ENCODE data around the gene MTFMT. TPM values are rescaled to one million over a fixed set of nuclear protein-coding genes. Genes with fewer than 3 reads are reported as not detected.
A peak's percentile ranks its signal among the peaks of the same experiment; 100 is the strongest.

MTFMT gene
- total and polyA plus RNA-seq, 2 donors = 9.6 to 9.7 TPM

DNA sequence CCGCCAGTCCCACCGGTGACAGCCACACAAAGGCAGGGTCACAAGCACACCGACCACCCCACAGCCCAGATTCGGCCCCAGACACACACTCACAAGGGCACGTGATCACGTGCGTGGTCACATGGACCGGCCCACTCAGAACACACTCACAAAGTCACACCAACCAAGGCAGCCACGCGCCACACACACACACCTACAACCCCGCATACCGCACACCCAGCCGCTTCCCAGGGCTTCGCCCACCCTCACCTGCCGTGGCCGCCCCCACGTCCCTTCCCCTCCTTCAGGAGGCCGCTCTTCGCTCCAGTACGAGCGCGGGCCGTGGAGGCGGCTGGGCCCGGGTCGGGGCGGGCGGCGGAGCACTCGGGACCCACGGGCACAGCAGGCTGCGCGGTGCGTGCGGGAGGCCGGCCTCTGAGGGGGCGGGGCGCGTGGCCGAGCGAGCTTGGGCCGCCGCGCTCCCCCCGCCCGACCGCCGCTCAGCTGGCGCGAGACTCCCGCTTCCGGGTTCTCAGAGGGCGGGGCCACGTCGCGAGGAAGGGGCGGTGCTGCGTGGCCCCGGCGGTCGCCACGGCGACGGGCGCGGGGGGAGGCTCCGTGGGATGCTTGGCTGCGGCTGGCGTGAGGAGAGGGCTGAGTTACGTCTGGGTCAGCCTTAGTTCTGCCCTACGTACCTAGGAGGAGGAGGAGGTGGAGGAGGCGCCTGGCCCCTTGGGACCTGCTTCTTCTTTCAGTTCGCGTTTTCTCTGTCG is 39.8 kb downstream of the MTFMT start, which contains the start of gene SPG21:
Gene SPG21, minus strand, starts transcription at position 499 of the 752 bp plus-strand sequence. CDS start 6,345 bp downstream, outside the sequence.
- H3K4me1 ChIP-seq (ENCODE audit: control insufficient read depth in 2 of 2, insufficient read depth in 2 of 2, low read length in 2 of 2) = peaks cover 0 to 14% of the 10 kb centered on the region in 2 donors

DNA sequence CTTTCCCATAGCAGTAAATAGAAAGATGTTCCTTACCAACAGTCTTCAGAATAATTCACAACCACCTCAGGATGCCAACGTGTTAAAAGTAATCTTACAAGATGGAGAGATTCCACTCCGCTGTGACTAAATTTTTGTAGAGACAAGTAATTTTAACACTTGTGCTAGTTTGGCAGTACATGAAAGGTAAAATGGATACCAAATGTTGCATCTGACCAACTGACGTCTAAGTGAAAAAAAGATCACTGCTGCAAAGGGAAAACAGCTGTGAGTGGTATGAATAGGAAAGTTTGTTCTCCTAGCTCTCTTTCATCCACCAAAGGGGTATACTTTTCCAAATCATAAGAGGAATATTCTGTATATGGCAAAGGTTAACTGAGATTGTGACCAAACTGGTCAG is 42.3 kb downstream of the MTFMT start:
- H3K27ac ChIP-seq (ENCODE audit: low read depth in 1 of 2, low read length in 1 of 2) = no peak overlapping the region
- 88% methylated on average over 3 of the region's 3 CpGs for WGBS
- H3K9me3 ChIP-seq (ENCODE audit: control insufficient read depth in 2 of 2, insufficient read depth in 1 of 2, low read length in 1 of 2) = no peaks in the 10 kb centered on the region
- no peak for DNase-seq (ENCODE audit: low read depth in 6 of 9, low spot score in 9 of 9)
- H3K4me3 ChIP-seq (ENCODE audit: low read length in 2 of 2) = no peak overlapping the region
- H3K4me1 ChIP-seq (ENCODE audit: control insufficient read depth in 2 of 2, insufficient read depth in 2 of 2, low read length in 2 of 2) = peaks cover 0 to 17% of the 10 kb centered on the region in 2 donors
- peaks cover 0 to 5% of the 10 kb centered on the region in 2 donors for H3K36me3 ChIP-seq (ENCODE audit: control insufficient read depth in 2 of 2, insufficient read depth in 2 of 2, low read length in 1 of 2)
- H3K27me3 ChIP-seq (ENCODE audit: control insufficient read depth in 2 of 2, insufficient read depth in 1 of 2, low read length in 1 of 2) = no peaks in the 10 kb centered on the region

More for the DNA sequence above, 39.8 kb downstream of the MTFMT start, which contains the start of gene SPG21:
- Histone ChIP-seq H3K27ac (ENCODE audit: low read depth in 1 of 2, low read length in 1 of 2) (peak within 1 kb of the TSS; percentile 74 to 76), H3K27me3 (ENCODE audit: control insufficient read depth in 2 of 2, insufficient read depth in 1 of 2, low read length in 1 of 2) (no peaks in the 10 kb centered on the region), H3K4me3 (ENCODE audit: low read length in 2 of 2) (peak within 1 kb of the TSS; percentile 81 to 89), H3K36me3 (ENCODE audit: control insufficient read depth in 2 of 2, insufficient read depth in 2 of 2, low read length in 1 of 2) (no peaks in the 10 kb centered on the region), H3K9me3 (ENCODE audit: control insufficient read depth in 2 of 2, insufficient read depth in 1 of 2, low read length in 1 of 2) (no peaks in the 10 kb centered on the region)
- WGBS = under 1% methylated on average over 75 of the region's 75 CpGs
- peak; percentile 41 to 90 (median 77) for DNase-seq (ENCODE audit: low read depth in 6 of 9, low spot score in 9 of 9)

DNA sequence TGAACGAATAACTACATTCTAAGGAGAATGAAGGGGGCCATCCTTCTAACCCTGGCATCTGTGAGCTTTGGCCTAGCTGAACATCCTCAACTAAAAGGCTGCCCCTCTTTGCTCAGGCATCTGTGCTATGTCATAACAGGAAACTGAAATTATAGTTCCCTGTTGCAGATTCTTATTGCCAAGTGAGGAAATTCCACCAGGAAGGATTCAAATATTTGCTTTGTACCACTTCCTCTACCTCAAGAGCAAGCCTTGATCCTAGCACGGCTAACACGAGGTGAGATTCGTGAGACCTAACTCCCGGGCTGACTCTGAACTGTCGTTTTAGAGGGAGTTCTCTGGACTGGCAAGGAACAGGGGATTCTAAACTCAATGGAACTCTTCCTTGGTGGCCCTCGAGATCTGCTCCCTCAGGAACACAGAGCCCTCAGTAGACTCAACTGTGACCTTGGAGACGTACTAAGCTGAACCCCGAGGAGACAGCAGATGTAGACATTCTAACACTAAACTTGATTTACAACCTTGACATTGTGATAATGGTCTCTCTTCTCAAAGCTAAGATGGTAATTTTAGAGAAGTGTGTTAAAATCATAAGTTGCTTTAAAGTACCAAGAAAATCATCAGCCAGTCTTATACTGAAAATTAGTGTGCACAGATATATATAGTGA is 43.9 kb downstream of the MTFMT start:
- WGBS = 53% methylated on average over 9 of the region's 9 CpGs
- no peak for DNase-seq (ENCODE audit: low read depth in 6 of 9, low spot score in 9 of 9)
- peaks cover 5 to 14% of the 10 kb centered on the region in 2 donors for H3K36me3 ChIP-seq (ENCODE audit: control insufficient read depth in 2 of 2, insufficient read depth in 2 of 2, low read length in 1 of 2)
- H3K27ac ChIP-seq (ENCODE audit: low read depth in 1 of 2, low read length in 1 of 2) = no peak overlapping the region
- H3K4me1 ChIP-seq (ENCODE audit: control insufficient read depth in 2 of 2, insufficient read depth in 2 of 2, low read length in 2 of 2) = peaks cover 0 to 17% of the 10 kb centered on the region in 2 donors
- H3K27me3 ChIP-seq (ENCODE audit: control insufficient read depth in 2 of 2, insufficient read depth in 1 of 2, low read length in 1 of 2) = no peaks in the 10 kb centered on the region
- no peak overlapping the region for H3K4me3 ChIP-seq (ENCODE audit: low read length in 2 of 2)
- H3K9me3 ChIP-seq (ENCODE audit: control insufficient read depth in 2 of 2, insufficient read depth in 1 of 2, low read length in 1 of 2) = no peaks in the 10 kb centered on the region

DNA sequence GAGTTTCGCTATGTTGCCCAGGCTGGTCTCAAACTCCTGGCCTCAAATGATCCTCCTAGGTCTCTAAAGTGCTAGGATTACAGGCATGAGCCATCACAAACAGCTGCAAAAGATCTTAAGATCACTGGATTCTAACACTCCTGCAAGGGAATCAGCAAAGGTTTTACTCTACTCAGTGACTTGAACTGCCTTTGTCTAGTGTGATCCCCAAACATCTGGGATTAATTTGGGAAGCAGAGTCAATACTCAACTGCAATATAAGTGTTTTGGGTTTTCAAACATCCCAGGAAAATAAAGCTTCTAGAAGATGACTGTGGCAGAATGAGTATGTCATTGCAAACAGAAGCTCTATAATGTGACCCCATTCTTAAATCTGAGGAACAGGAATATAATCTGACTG is 47.0 kb downstream of the MTFMT start:
- H3K4me3 ChIP-seq (ENCODE audit: low read length in 2 of 2) = no peak overlapping the region
- peaks cover 14 to 36% of the 10 kb centered on the region in 2 donors for H3K36me3 ChIP-seq (ENCODE audit: control insufficient read depth in 2 of 2, insufficient read depth in 2 of 2, low read length in 1 of 2)
- 95% methylated on average over 1 of the region's 1 CpG for WGBS
- no peaks in the 10 kb centered on the region for H3K9me3 ChIP-seq (ENCODE audit: control insufficient read depth in 2 of 2, insufficient read depth in 1 of 2, low read length in 1 of 2)
- no peak overlapping the region for H3K27ac ChIP-seq (ENCODE audit: low read depth in 1 of 2, low read length in 1 of 2)
- H3K4me1 ChIP-seq (ENCODE audit: control insufficient read depth in 2 of 2, insufficient read depth in 2 of 2, low read length in 2 of 2) = peaks cover 0 to 9% of the 10 kb centered on the region in 2 donors
- DNase-seq (ENCODE audit: low read depth in 6 of 9, low spot score in 9 of 9) = no peak
- H3K27me3 ChIP-seq (ENCODE audit: control insufficient read depth in 2 of 2, insufficient read depth in 1 of 2, low read length in 1 of 2) = no peaks in the 10 kb centered on the region

DNA sequence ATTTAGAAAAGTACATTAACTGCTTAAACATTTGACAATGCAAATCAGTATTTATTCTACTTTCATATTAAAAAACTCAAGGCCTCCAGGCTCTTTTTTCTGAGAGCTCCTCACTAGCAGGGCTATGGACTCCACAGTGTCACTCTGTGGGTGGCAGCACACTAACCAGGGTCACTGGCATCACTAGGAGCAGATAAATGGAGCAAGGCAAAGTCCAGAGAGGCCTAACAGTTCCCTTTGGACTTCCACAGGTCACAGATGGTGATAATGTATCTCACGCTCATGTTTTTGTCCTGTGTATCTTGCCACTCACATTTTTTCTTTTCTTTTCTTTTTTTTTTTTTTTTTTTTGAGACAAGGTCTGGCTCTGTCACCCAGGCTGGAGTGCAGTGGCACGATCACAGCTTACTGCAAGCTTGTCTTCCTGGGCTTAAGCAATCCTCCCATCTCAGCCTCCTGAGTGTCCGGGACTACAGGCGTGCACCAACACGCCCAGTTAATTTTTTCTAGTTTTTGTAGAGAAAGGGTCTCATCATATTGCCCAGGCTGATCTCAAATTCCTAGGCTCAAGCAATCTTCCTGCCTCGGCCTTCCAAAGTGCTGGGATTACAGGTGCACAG is 47.5 kb downstream of the MTFMT start:
- H3K4me1 ChIP-seq (ENCODE audit: control insufficient read depth in 2 of 2, insufficient read depth in 2 of 2, low read length in 2 of 2) = peaks cover 0 to 9% of the 10 kb centered on the region in 2 donors
- no peak overlapping the region for H3K4me3 ChIP-seq (ENCODE audit: low read length in 2 of 2)
- WGBS = 97% methylated on average over 6 of the region's 6 CpGs
- DNase-seq (ENCODE audit: low read depth in 6 of 9, low spot score in 9 of 9) = no peak
- no peak overlapping the region for H3K27ac ChIP-seq (ENCODE audit: low read depth in 1 of 2, low read length in 1 of 2)
- H3K27me3 ChIP-seq (ENCODE audit: control insufficient read depth in 2 of 2, insufficient read depth in 1 of 2, low read length in 1 of 2) = no peaks in the 10 kb centered on the region
- H3K9me3 ChIP-seq (ENCODE audit: control insufficient read depth in 2 of 2, insufficient read depth in 1 of 2, low read length in 1 of 2) = no peaks in the 10 kb centered on the region
- peaks cover 14 to 42% of the 10 kb centered on the region in 2 donors for H3K36me3 ChIP-seq (ENCODE audit: control insufficient read depth in 2 of 2, insufficient read depth in 2 of 2, low read length in 1 of 2)

DNA sequence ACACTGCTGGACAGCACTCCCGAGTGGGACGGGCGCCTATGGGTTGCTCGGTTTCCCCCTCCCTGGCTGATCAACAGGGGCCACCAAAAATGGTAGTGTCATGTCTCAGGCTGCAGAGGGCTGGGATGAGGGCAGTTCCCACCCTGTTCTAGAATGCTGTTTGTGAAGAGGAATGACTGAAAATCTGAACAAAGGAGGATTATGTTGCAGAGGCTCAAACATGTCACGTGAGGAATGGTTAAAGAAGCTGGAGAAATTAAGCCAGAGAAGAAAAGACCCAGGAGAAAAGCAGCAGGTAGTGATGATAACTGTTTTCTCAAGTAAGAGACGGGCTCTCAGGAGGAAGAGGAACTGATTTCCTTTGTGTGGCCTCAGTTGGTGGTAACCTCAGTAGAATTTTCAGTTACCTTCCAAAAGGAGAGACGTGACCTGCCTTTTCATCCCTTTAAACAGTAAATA is 50.2 kb downstream of the MTFMT start:
- H3K36me3 ChIP-seq (ENCODE audit: control insufficient read depth in 2 of 2, insufficient read depth in 2 of 2, low read length in 1 of 2) = peaks cover 14 to 62% of the 10 kb centered on the region in 2 donors
- peaks cover 0 to under 1% of the 10 kb centered on the region in 2 donors for H3K4me1 ChIP-seq (ENCODE audit: control insufficient read depth in 2 of 2, insufficient read depth in 2 of 2, low read length in 2 of 2)
- 97% methylated on average over 7 of the region's 7 CpGs for WGBS
- no peaks in the 10 kb centered on the region for H3K9me3 ChIP-seq (ENCODE audit: control insufficient read depth in 2 of 2, insufficient read depth in 1 of 2, low read length in 1 of 2)
- no peaks in the 10 kb centered on the region for H3K27me3 ChIP-seq (ENCODE audit: control insufficient read depth in 2 of 2, insufficient read depth in 1 of 2, low read length in 1 of 2)
- no peak overlapping the region for H3K27ac ChIP-seq (ENCODE audit: low read depth in 1 of 2, low read length in 1 of 2)
- DNase-seq (ENCODE audit: low read depth in 6 of 9, low spot score in 9 of 9) = no peak
- H3K4me3 ChIP-seq (ENCODE audit: low read length in 2 of 2) = no peak overlapping the region

DNA sequence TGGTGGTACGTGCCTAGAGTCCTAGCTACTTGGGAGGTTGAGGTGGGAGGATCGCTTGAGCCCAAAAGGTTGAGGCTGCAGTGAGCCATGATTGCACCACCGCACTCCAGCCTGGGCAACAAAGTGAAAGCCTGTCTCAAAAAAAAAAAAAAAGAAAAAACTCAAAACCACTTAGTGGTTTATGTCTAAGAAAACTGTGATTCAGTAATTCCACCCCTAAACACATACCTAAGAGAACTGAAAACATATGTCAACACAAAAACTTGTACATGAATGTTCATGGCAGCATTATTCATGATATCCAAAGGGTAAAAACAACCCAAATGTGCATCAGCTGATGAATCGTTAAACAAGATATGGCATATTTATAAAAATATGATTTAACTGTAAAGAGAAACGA is 54.0 kb downstream of the MTFMT start:
- 89% methylated on average over 5 of the region's 5 CpGs for WGBS
- Histone ChIP-seq H3K4me3 (ENCODE audit: low read length in 2 of 2) (no peak overlapping the region), H3K27me3 (ENCODE audit: control insufficient read depth in 2 of 2, insufficient read depth in 1 of 2, low read length in 1 of 2) (no peaks in the 10 kb centered on the region), H3K27ac (ENCODE audit: low read depth in 1 of 2, low read length in 1 of 2) (no peak overlapping the region), H3K4me1 (ENCODE audit: control insufficient read depth in 2 of 2, insufficient read depth in 2 of 2, low read length in 2 of 2) (no peaks in the 10 kb centered on the region), H3K36me3 (ENCODE audit: control insufficient read depth in 2 of 2, insufficient read depth in 2 of 2, low read length in 1 of 2) (peaks cover 23 to 68% of the 10 kb centered on the region in 2 donors), H3K9me3 (ENCODE audit: control insufficient read depth in 2 of 2, insufficient read depth in 1 of 2, low read length in 1 of 2) (no peaks in the 10 kb centered on the region)
- no peak for DNase-seq (ENCODE audit: low read depth in 6 of 9, low spot score in 9 of 9)

DNA sequence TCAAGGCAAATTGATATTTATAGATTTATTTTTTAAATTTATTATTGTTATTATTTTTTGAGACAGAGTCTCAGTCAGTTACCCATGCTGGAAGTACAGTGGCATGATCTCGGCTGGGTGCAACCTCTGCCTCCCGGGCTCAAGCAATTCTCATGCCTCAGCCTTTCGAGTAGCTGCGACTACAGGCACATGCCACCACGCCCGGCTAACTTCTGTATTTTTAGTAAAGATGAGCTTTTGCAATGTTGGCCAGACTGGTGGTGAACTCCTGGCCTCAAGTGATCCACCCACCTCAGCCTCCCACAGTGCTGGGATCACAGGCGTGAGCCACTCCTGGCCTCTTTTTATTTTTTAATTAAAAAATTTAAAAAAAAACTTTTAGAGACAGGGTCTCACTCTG is 58.7 kb downstream of the MTFMT start:
- no peaks in the 10 kb centered on the region for H3K4me1 ChIP-seq (ENCODE audit: control insufficient read depth in 2 of 2, insufficient read depth in 2 of 2, low read length in 2 of 2)
- H3K36me3 ChIP-seq (ENCODE audit: control insufficient read depth in 2 of 2, insufficient read depth in 2 of 2, low read length in 1 of 2) = peaks cover 34 to 57% of the 10 kb centered on the region in 2 donors
- no peaks in the 10 kb centered on the region for H3K27me3 ChIP-seq (ENCODE audit: control insufficient read depth in 2 of 2, insufficient read depth in 1 of 2, low read length in 1 of 2)
- DNase-seq (ENCODE audit: low read depth in 6 of 9, low spot score in 9 of 9) = no peak
- no peak overlapping the region for H3K4me3 ChIP-seq (ENCODE audit: low read length in 2 of 2)
- 98% methylated on average over 7 of the region's 7 CpGs for WGBS
- H3K9me3 ChIP-seq (ENCODE audit: control insufficient read depth in 2 of 2, insufficient read depth in 1 of 2, low read length in 1 of 2) = no peaks in the 10 kb centered on the region
- no peak overlapping the region for H3K27ac ChIP-seq (ENCODE audit: low read depth in 1 of 2, low read length in 1 of 2)

DNA sequence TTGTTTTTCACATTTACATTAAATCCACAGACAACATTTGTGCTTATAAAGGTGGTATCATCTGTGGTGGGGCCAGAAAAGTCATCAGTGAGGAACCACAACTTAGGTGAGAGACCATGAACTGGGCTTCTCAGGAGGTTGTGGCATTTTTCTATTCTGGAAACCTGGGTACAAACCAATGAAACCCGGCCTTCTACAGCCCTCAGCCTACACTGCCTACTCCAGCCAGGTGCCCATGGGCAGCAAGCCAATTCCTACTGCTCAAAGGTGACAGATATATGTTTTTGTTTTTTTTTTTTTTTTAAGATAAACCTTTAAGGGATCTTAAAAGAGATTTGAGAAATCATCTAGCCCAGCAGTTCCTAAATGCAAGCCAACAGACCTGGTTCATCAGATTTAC is 60.0 kb downstream of the MTFMT start:
- no peaks in the 10 kb centered on the region for H3K27me3 ChIP-seq (ENCODE audit: control insufficient read depth in 2 of 2, insufficient read depth in 1 of 2, low read length in 1 of 2)
- no peak overlapping the region for H3K27ac ChIP-seq (ENCODE audit: low read depth in 1 of 2, low read length in 1 of 2)
- H3K36me3 ChIP-seq (ENCODE audit: control insufficient read depth in 2 of 2, insufficient read depth in 2 of 2, low read length in 1 of 2) = peaks cover 45 to 59% of the 10 kb centered on the region in 2 donors
- no peaks in the 10 kb centered on the region for H3K4me1 ChIP-seq (ENCODE audit: control insufficient read depth in 2 of 2, insufficient read depth in 2 of 2, low read length in 2 of 2)
- 96% methylated on average over 1 of the region's 1 CpG for whole genome bisulfite sequencing
- no peaks in the 10 kb centered on the region for H3K9me3 ChIP-seq (ENCODE audit: control insufficient read depth in 2 of 2, insufficient read depth in 1 of 2, low read length in 1 of 2)
- no peak for DNase-seq (ENCODE audit: low read depth in 6 of 9, low spot score in 9 of 9)
- no peak overlapping the region for H3K4me3 ChIP-seq (ENCODE audit: low read length in 2 of 2)

Measured in thymus (tissue), 11 donors.